ENCODE results near the gene ARMC2. TPM values are rescaled to one million over a fixed set of nuclear protein-coding genes. Genes with fewer than 3 reads are reported as not detected.

Gene ARMC2
- total RNA-seq, 1 experiment from 2014 or later: 1.1 TPM

DNA sequence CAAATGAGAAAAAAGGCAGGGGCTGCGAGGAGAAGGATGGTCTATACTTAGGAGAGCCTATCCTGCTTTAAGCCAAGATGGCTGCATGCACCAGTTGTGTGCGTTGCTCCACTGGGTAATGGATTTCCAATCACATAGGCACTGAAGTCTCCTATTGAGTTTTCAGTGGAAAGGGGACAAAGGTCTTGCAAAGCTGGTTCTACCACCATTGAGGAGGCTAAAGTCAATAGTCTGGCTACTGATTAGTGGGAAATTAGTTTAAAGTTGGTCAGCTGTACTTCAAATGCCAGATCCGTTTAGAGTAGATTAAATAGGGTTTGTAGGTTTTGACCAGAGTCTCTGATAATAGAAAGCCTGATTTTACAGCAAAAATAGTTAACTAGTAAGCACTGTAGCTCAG, 141.5 kb downstream of the ARMC2 start:
- DNase-seq (no peak), ATAC-seq (no peak)
- Histone ChIP-seq H3K9me3 (ENCODE audit: low read length) (no peaks in the 10 kb centered on the region), H3K4me2 (ENCODE audit: low read length) (peak overlapping the region; percentile 54; the same call in 1 of the 2 replicates), H3K27me3 (ENCODE audit: low read length) (no peaks in the 10 kb centered on the region), H3K9ac (ENCODE audit: low read length) (no peak overlapping the region), H3K9me2 (replicated peaks; ENCODE audit: low read length) (no peaks in the 10 kb centered on the region), H3K79me2 (ENCODE audit: low read length) (no peaks in the 10 kb centered on the region), H3K4me1 (ENCODE audit: insufficient read depth, low read length) (peaks cover 15% of the 10 kb centered on the region), H3K27ac (ENCODE audit: low read length) (no peak overlapping the region), H3K36me3 (ENCODE audit: low read depth, low read length) (no peaks in the 10 kb centered on the region), H2AFZ (ENCODE audit: low read length) (no peak overlapping the region), H3F3A (ENCODE audit: low read length, unreplicated experiment) (no peaks in the 10 kb centered on the region), H4K20me1 (ENCODE audit: low read length) (no peaks in the 10 kb centered on the region), H3K4me3 (ENCODE audit: low read length) (no peak overlapping the region)
- ChIA-PET CTCF (no interaction called here), POLR2A (ENCODE audit: unreplicated experiment) (no interaction called here)
- no TSS peak for BruUV-seq (replicated peaks)
- no peak for TF ChIP-seq EZH2phosphoT487 (IDR thresholded peaks at IDR 0.05; ENCODE audit: borderline replicate concordance, low read length)
- TF ChIP-seq EZH2 (IDR thresholded peaks at IDR 0.05; ENCODE audit: low read length, unreplicated experiment): no peak
- TF ChIP-seq, protein P1, sequence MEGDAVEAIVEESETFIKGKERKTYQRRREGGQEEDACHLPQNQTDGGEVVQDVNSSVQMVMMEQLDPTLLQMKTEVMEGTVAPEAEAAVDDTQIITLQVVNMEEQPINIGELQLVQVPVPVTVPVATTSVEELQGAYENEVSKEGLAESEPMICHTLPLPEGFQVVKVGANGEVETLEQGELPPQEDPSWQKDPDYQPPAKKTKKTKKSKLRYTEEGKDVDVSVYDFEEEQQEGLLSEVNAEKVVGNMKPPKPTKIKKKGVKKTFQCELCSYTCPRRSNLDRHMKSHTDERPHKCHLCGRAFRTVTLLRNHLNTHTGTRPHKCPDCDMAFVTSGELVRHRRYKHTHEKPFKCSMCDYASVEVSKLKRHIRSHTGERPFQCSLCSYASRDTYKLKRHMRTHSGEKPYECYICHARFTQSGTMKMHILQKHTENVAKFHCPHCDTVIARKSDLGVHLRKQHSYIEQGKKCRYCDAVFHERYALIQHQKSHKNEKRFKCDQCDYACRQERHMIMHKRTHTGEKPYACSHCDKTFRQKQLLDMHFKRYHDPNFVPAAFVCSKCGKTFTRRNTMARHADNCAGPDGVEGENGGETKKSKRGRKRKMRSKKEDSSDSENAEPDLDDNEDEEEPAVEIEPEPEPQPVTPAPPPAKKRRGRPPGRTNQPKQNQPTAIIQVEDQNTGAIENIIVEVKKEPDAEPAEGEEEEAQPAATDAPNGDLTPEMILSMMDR (conservative IDR thresholded peaks at IDR 0.05; ENCODE audit: low read depth, low read length): no peak
- intact Hi-C loops (cut with micrococcal nuclease): no loop called here

- TF ChIP-seq, protein P1 (conservative IDR thresholded peaks at IDR 0.05; ENCODE audit: low read depth, low read length): no peak
- TF ChIP-seq EZH2 (IDR thresholded peaks at IDR 0.05; ENCODE audit: low read length, unreplicated experiment) (no peak), EZH2phosphoT487 (IDR thresholded peaks at IDR 0.05; ENCODE audit: borderline replicate concordance, low read length) (no peak)
- Histone ChIP-seq H3K4me3 (ENCODE audit: low read length) (no peak overlapping the region), H3K36me3 (ENCODE audit: low read depth, low read length) (no peaks in the 10 kb centered on the region), H3F3A (ENCODE audit: low read length, unreplicated experiment) (no peaks in the 10 kb centered on the region), H3K9ac (ENCODE audit: low read length) (no peak overlapping the region), H3K9me3 (ENCODE audit: low read length) (no peaks in the 10 kb centered on the region), H3K9me2 (replicated peaks; ENCODE audit: low read length) (no peaks in the 10 kb centered on the region), H2AFZ (ENCODE audit: low read length) (no peak overlapping the region), H3K27ac (ENCODE audit: low read length) (no peak overlapping the region), H3K4me2 (ENCODE audit: low read length) (no peak overlapping the region), H3K4me1 (ENCODE audit: insufficient read depth, low read length) (peaks cover 25% of the 10 kb centered on the region), H4K20me1 (ENCODE audit: low read length) (no peaks in the 10 kb centered on the region), H3K27me3 (ENCODE audit: low read length) (no peaks in the 10 kb centered on the region), H3K79me2 (ENCODE audit: low read length) (no peaks in the 10 kb centered on the region)
- ATAC-seq (no peak), DNase-seq (no peak)
- CTCF ChIA-PET: no interaction called here
- intact Hi-C loops (cut with micrococcal nuclease): no loop called here
- POLR2A ChIA-PET (ENCODE audit: unreplicated experiment): interaction anchor here (0.7 kb wide), 1 partner anchor 399 kb away, joined by 19 read pairs; no protein-coding TSS in a partner anchor
- BruUV-seq (replicated peaks): no TSS peak
These were observed 145.7 kb downstream of the ARMC2 start for GRCh38 chr6:108993876-108994275.

GRCh38 chr6:108995296-108995695, 147.1 kb downstream of the ARMC2 start:
- Histone ChIP-seq H4K20me1 (ENCODE audit: low read length) (no peaks in the 10 kb centered on the region), H3K4me1 (ENCODE audit: insufficient read depth, low read length) (peaks cover 17% of the 10 kb centered on the region), H3K27ac (ENCODE audit: low read length) (no peak overlapping the region), H3K4me2 (ENCODE audit: low read length) (0 out of 2 replicates have a peak overlapping the region, but pooled peaks have one; percentile 26), H3K27me3 (ENCODE audit: low read length) (no peaks in the 10 kb centered on the region), H3K9me3 (ENCODE audit: low read length) (no peaks in the 10 kb centered on the region), H3K4me3 (ENCODE audit: low read length) (no peak overlapping the region), H2AFZ (ENCODE audit: low read length) (no peak overlapping the region), H3K36me3 (ENCODE audit: low read depth, low read length) (no peaks in the 10 kb centered on the region), H3F3A (ENCODE audit: low read length, unreplicated experiment) (no peaks in the 10 kb centered on the region), H3K9ac (ENCODE audit: low read length) (no peak overlapping the region), H3K79me2 (ENCODE audit: low read length) (no peaks in the 10 kb centered on the region), H3K9me2 (replicated peaks; ENCODE audit: low read length) (no peaks in the 10 kb centered on the region)
- ATAC-seq: peak; percentile 57
- POLR2A ChIA-PET (ENCODE audit: unreplicated experiment): interaction anchor here (0.6 kb wide), 1 partner anchor 14 kb away, joined by 3 read pairs; no protein-coding TSS in a partner anchor
- intact Hi-C loops (cut with micrococcal nuclease): no loop called here
- no TSS peak for BruUV-seq (replicated peaks)
- no peak for TF ChIP-seq EZH2 (IDR thresholded peaks at IDR 0.05; ENCODE audit: low read length, unreplicated experiment)
- TF ChIP-seq, protein P1 (conservative IDR thresholded peaks at IDR 0.05; ENCODE audit: low read depth, low read length): no peak
- TF ChIP-seq EZH2phosphoT487 (IDR thresholded peaks at IDR 0.05; ENCODE audit: borderline replicate concordance, low read length): no peak
- CTCF ChIA-PET: no interaction called here
- peak; percentile 53 for DNase-seq
